HEK293 (cell line): ENCODE measurements around the gene DOCK9.

Experiments
- CTCF ChIA-PET: fragments of 350-600 bp; formaldehyde crosslinking; extraction: SDS; loops from one replicate; lab custom pipeline; 2021; ENCODE audit warnings: antibody characterized with exemption; lab: Yijun Ruan, JAX
- POLR2A ChIA-PET: fragments of 300-600 bp; formaldehyde crosslinking; extraction: SDS; loops from one replicate; lab custom pipeline; 2020; ENCODE audit warnings: antibody characterized with exemption, inconsistent platforms; lab: Yijun Ruan, JAX
- H3K27ac ChIP-seq: fragments of 200-500 bp; sonication (Bioruptor generic); 2 replicates; pipeline ENCODE4 v1.5.1; 2014; ENCODE audit warnings: low read depth, low read length, control low read depth, inconsistent platforms; ENCODE audit errors: extremely low read depth
- H3K36me3 ChIP-seq, 2 experiments: fragments of 200-500 bp in 1 of 2; sonication (Bioruptor generic) in 1 of 2; 1 replicate in 1 of 2; 2 replicates in 1 of 2; pipeline ENCODE4 v1.5.1; 2014 to 2017; ENCODE audit warnings: inconsistent platforms in 2 of 2, low read length in 2 of 2; ENCODE audit not compliant: control insufficient read depth in 2 of 2, insufficient read depth in 1 of 2
- H3K4me1 ChIP-seq: fragments of 200-500 bp; sonication (Bioruptor generic); 2 replicates; pipeline ENCODE4 v1.5.1; 2014; ENCODE audit warnings: mild to moderate bottlenecking, low read length, inconsistent platforms; ENCODE audit not compliant: control insufficient read depth, insufficient read depth
- H3K4me3 ChIP-seq: 2 replicates; pipeline ENCODE4 v1.5.1; 2011; ENCODE audit warnings: low read depth, mild to moderate bottlenecking, control low read depth, low read length, moderate library complexity
- H3K9me3 ChIP-seq: fragments of 200-500 bp; sonication (Bioruptor generic); 2 replicates; pipeline ENCODE4 v1.5.1; 2014; ENCODE audit warnings: low read depth, low read length, inconsistent platforms; ENCODE audit not compliant: control insufficient read depth, insufficient read depth
- ELK4 ChIP-seq: IDR thresholded peaks from 2 replicates; pipeline ENCODE4 v1.6.1; 2011; ENCODE audit warnings: mild to moderate bottlenecking, low read depth, low read length, borderline replicate concordance
- MEIS1 ChIP-seq: sonication (generic); formaldehyde crosslinking; IDR thresholded peaks from 2 replicates; pipeline ENCODE4 v1.8.1; 2022; ENCODE audit warnings: missing genetic modification reagents, mild to moderate bottlenecking, borderline replicate concordance
- MYNN ChIP-seq: fragments of 450-650 bp; formaldehyde crosslinking; IDR thresholded peaks from 2 replicates; pipeline ENCODE4 v1.5.1; 2016; ENCODE audit warnings: missing biosample characterization, missing genetic modification characterization, borderline replicate concordance
- SCRT2 ChIP-seq: fragments of 450-650 bp; formaldehyde crosslinking; IDR thresholded peaks from 2 replicates; pipeline ENCODE4 v1.5.1; 2016; ENCODE audit warnings: missing biosample characterization, missing genetic modification characterization
- TCF7L2 ChIP-seq: IDR thresholded peaks from 2 replicates; pipeline ENCODE4 v1.6.1; 2011; ENCODE audit warnings: low read depth, mild to moderate bottlenecking, inconsistent platforms, low read length, moderate library complexity, borderline replicate concordance
- TRIM28 ChIP-seq: IDR thresholded peaks from 2 replicates; pipeline ENCODE4 v1.6.1; 2011; ENCODE audit warnings: low read length, control low read depth, borderline replicate concordance
- WT1 ChIP-seq: fragments of 450-650 bp; formaldehyde crosslinking; IDR thresholded peaks from 2 replicates; pipeline ENCODE4 v1.5.1; 2016; ENCODE audit warnings: missing biosample characterization, missing genetic modification characterization
- YY1 ChIP-seq: fragments of 450-650 bp; formaldehyde crosslinking; IDR thresholded peaks from 2 replicates; pipeline ENCODE4 v1.5.1; 2018; ENCODE audit warnings: missing biosample characterization, missing genetic modification characterization
- ZBTB7A ChIP-seq: fragments of 450-650 bp; formaldehyde crosslinking; IDR thresholded peaks from 2 replicates; pipeline ENCODE4 v1.5.1; 2016; ENCODE audit warnings: low read depth, missing biosample characterization, missing genetic modification characterization
- ZBTB8A ChIP-seq: fragments of 450-650 bp; formaldehyde crosslinking; IDR thresholded peaks from 2 replicates; pipeline ENCODE4 v1.5.1; 2016; ENCODE audit warnings: missing biosample characterization, missing genetic modification characterization
- ZNF146 ChIP-seq: fragments of 450-650 bp; formaldehyde crosslinking; IDR thresholded peaks from 2 replicates; pipeline ENCODE4 v1.5.1; 2016; ENCODE audit warnings: missing biosample characterization, missing genetic modification characterization
- ZNF174 ChIP-seq: fragments of 450-650 bp; formaldehyde crosslinking; IDR thresholded peaks from 2 replicates; pipeline ENCODE4 v1.5.0; 2017; ENCODE audit warnings: missing biosample characterization, mild to moderate bottlenecking, missing genetic modification characterization
- ZNF175 ChIP-seq: fragments of 450-650 bp; formaldehyde crosslinking; IDR thresholded peaks from 2 replicates; pipeline ENCODE4 v1.5.1; 2016; ENCODE audit warnings: missing biosample characterization, missing genetic modification characterization
- ZNF184 ChIP-seq: fragments of 450-650 bp; IDR thresholded peaks from 2 replicates; pipeline ENCODE4 v1.5.1; 2018; ENCODE audit warnings: missing biosample characterization, mild to moderate bottlenecking, missing genetic modification characterization
- ZNF302 ChIP-seq: fragments of 450-650 bp; formaldehyde crosslinking; IDR thresholded peaks from 2 replicates; pipeline ENCODE4 v1.5.1; 2016; ENCODE audit warnings: missing biosample characterization, missing genetic modification characterization, low read depth
- ZNF311 ChIP-seq: fragments of 450-650 bp; formaldehyde crosslinking; IDR thresholded peaks from 2 replicates; pipeline ENCODE4 v1.5.1; 2017; ENCODE audit warnings: missing biosample characterization, missing genetic modification characterization, borderline replicate concordance
- ZNF433 ChIP-seq: fragments of 450-650 bp; formaldehyde crosslinking; IDR thresholded peaks from 2 replicates; pipeline ENCODE4 v1.5.1; 2016; ENCODE audit warnings: missing biosample characterization, missing genetic modification characterization, low read depth
- ZNF449 ChIP-seq: fragments of 450-650 bp; formaldehyde crosslinking; IDR thresholded peaks from 2 replicates; pipeline ENCODE4 v1.5.1; 2017; ENCODE audit warnings: missing biosample characterization, mild to moderate bottlenecking, missing genetic modification characterization, moderate library complexity
- ZNF48 ChIP-seq: fragments of 450-650 bp; formaldehyde crosslinking; IDR thresholded peaks from 2 replicates; pipeline ENCODE4 v1.5.1; 2016; ENCODE audit warnings: missing biosample characterization, missing genetic modification characterization
- ZNF514 ChIP-seq: fragments of 450-650 bp; formaldehyde crosslinking; IDR thresholded peaks from 2 replicates; pipeline ENCODE4 v1.5.1; 2016; ENCODE audit warnings: missing biosample characterization, missing genetic modification characterization
- ZNF561 ChIP-seq: fragments of 450-650 bp; IDR thresholded peaks from 2 replicates; pipeline ENCODE4 v1.5.1; 2018; ENCODE audit warnings: missing biosample characterization, missing genetic modification characterization, borderline replicate concordance
- ZNF670 ChIP-seq: fragments of 450-650 bp; formaldehyde crosslinking; IDR thresholded peaks from 2 replicates; pipeline ENCODE4 v1.5.1; 2016; ENCODE audit warnings: missing biosample characterization, missing genetic modification characterization, low read depth
- ZNF747 ChIP-seq: fragments of 450-650 bp; formaldehyde crosslinking; IDR thresholded peaks from 2 replicates; pipeline ENCODE4 v1.5.1; 2016; ENCODE audit warnings: missing biosample characterization, missing genetic modification characterization
- ZNF830 ChIP-seq: fragments of 450-650 bp; IDR thresholded peaks from 2 replicates; pipeline ENCODE4 v1.5.0; 2018; ENCODE audit warnings: missing biosample characterization, missing genetic modification characterization, low read depth, mild to moderate bottlenecking, moderate library complexity
- ZNF843 ChIP-seq: fragments of 450-650 bp; formaldehyde crosslinking; IDR thresholded peaks from 2 replicates; pipeline ENCODE4 v1.5.1; 2016; ENCODE audit warnings: missing biosample characterization, missing genetic modification characterization
- ZSCAN30 ChIP-seq: fragments of 450-650 bp; IDR thresholded peaks from 2 replicates; pipeline ENCODE4 v1.5.1; 2018; ENCODE audit warnings: missing biosample characterization, mild to moderate bottlenecking, missing genetic modification characterization, moderate library complexity
- ZSCAN5A ChIP-seq: fragments of 450-650 bp; formaldehyde crosslinking; IDR thresholded peaks from 2 replicates; pipeline ENCODE4 v1.5.1; 2016; ENCODE audit warnings: missing biosample characterization, missing genetic modification characterization
- ZXDB ChIP-seq: fragments of 450-650 bp; formaldehyde crosslinking; IDR thresholded peaks from 2 replicates; pipeline ENCODE4 v1.5.1; 2016; ENCODE audit warnings: missing biosample characterization, missing genetic modification characterization

The DOCK9 gene

DNA sequence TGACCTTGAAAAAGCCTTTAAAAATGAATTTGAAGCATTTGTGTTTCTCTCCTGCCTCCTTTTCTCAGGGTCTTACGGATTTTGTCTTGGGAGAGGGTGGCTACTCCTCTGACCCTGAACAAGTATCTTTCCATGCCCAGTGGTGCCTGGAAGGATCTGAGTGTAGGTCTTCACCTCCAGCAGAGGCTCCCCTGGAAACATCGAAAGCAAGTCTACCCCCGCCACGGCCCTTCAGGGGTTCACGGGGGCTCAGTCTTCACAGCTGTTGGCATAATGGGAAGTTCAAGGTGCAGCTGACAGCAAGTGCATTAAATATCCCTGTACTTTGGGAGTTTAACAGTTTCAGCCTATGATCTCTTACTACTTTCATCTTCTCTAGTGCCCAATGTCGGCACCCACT, 182.6 kb downstream of the DOCK9 start:
- POLR2A ChIA-PET, result no interaction called here

GRCh38 chr13:98794498-98794897, 183.4 kb downstream of the DOCK9 start:
- no peak overlapping the region for H3K27ac ChIP-seq
- POLR2A ChIA-PET, result no interaction called here
- H3K36me3 ChIP-seq, result peaks cover 0 to 8% of the 10 kb centered on the region in 2 experiments; a peak in 1 of 3 replicates
- no peak overlapping the region for H3K4me3 ChIP-seq
- TF ChIP-seq ZNF514 (tag by site-specific recombination), result no peak
- no peak for TF ChIP-seq MEIS1 (CRISPR knock-in tag)
- no peak for TF ChIP-seq ZNF48
- no peak for TF ChIP-seq ZXDB (tag by site-specific recombination)
- TF ChIP-seq ZNF174 (tag by site-specific recombination), result no peak
- no peak for TF ChIP-seq ZNF433
- no peak for TF ChIP-seq ZNF561 (tag by site-specific recombination)
- TF ChIP-seq ZNF830 (tag by site-specific recombination), result no peak
- no peak for TF ChIP-seq TCF7L2
- no peak for TF ChIP-seq ZBTB8A (tag by site-specific recombination)
- no peak for TF ChIP-seq WT1 (tag by site-specific recombination)
- CTCF ChIA-PET, result no interaction called here
- H3K9me3 ChIP-seq, result no peaks in the 10 kb centered on the region
- no peaks in the 10 kb centered on the region for H3K4me1 ChIP-seq

More for the DNA sequence above, 182.6 kb downstream of the DOCK9 start:
- H3K4me3 ChIP-seq, result no peak overlapping the region
- H3K9me3 ChIP-seq, result no peaks in the 10 kb centered on the region
- peaks cover 0 to 8% of the 10 kb centered on the region in 2 experiments; a peak in 1 of 3 replicates for H3K36me3 ChIP-seq
- H3K27ac ChIP-seq, result no peak overlapping the region
- CTCF ChIA-PET, result no interaction called here
- H3K4me1 ChIP-seq, result no peaks in the 10 kb centered on the region
- no peak for TF ChIP-seq SCRT2
- TF ChIP-seq ZNF302 (tag by site-specific recombination), result no peak
- no peak for TF ChIP-seq YY1 (tag by site-specific recombination)
- TF ChIP-seq ZNF184, result no peak
- no peak for TF ChIP-seq MYNN (tag by site-specific recombination)
- no peak for TF ChIP-seq ZNF48
- TF ChIP-seq ZSCAN30, result no peak
- TF ChIP-seq TRIM28, result no peak
- TF ChIP-seq ELK4, result no peak
- no peak for TF ChIP-seq ZNF670 (tag by site-specific recombination)

DNA sequence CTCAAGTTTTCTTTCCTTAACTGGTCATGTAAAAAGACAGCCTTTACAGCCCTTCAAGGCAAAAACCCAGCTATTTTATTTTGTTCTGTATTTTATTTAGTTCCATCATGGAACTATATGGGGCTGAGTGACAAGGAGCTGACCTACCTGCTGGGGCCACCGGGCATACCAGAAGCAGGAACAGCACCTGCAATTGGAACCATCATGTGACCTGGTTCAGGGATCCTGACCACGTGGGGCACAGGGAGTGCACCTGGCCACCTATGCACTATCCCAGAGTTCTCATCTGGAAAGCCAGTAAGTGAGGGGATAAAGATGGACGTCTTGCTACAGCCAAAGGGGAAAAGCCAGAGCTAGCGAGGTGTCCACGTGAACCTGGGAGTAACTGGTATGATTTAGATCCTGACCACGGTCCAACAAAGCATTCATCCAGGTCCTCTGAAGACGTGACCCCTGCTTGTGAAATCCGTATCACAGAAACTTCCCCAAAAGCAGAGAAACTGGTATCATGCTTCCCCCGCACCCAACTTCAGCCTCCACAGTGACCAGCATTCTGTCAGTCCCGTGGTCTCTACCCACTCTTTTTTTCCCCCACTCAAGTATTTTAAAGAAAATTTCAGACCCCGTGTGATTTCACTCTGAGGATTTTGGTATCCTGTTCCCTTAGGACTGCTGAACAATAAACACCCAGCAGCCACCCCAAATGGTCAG, 184.9 kb downstream of the DOCK9 start:
- TF ChIP-seq ZNF747 (tag by site-specific recombination) (no peak), ZBTB7A (tag by site-specific recombination) (no peak), ZNF146 (tag by site-specific recombination) (no peak), ZNF843 (tag by site-specific recombination) (no peak), ZSCAN5A (no peak), TRIM28 (no peak), ZNF175 (tag by site-specific recombination) (no peak), ZNF449 (tag by site-specific recombination) (no peak), ZNF311 (tag by site-specific recombination) (no peak)
- Histone ChIP-seq H3K36me3 (peaks cover 0 to 8% of the 10 kb centered on the region in 2 experiments; a peak in 1 of 3 replicates), H3K4me3 (no peak overlapping the region), H3K9me3 (no peaks in the 10 kb centered on the region), H3K4me1 (no peaks in the 10 kb centered on the region), H3K27ac (no peak overlapping the region)
- CTCF ChIA-PET, result no interaction called here
- POLR2A ChIA-PET, result no interaction called here
